Measurements from ENCODE around the gene B3GNT7. TPM values are rescaled to one million over a fixed set of nuclear protein-coding genes. Genes with fewer than 3 reads are reported as not detected.
A peak's percentile ranks its signal among the peaks of the same experiment; 100 is the strongest.

B3GNT7 gene
- total and polyA plus RNA-seq, 2 of the 8 experiments (the other 6 are each of a cell fraction or from before 2014, with no cell fraction given): 26.4 to 73.1 TPM

- peak overlapping the region; percentile 3 for H3K4ac ChIP-seq (replicated peaks; ENCODE audit: insufficient read length, low read depth, low read length)
- H3K23me2 ChIP-seq (ENCODE audit: low read depth, low read length): no peaks in the 10 kb centered on the region; the same call in 1 of the 2 replicates
- H3K36me3 ChIP-seq (ENCODE audit: control insufficient read depth in 2 of 4, insufficient read depth in 4 of 4, low read length in 3 of 4): no peaks in the 10 kb centered on the region
- no peaks in the 10 kb centered on the region for H3K79me1 ChIP-seq (ENCODE audit: low read depth, low read length)
- peak overlapping the region; percentile 97 for H2BK5ac ChIP-seq (ENCODE audit: low read depth, low read length)
- no peak overlapping the region for H3K56ac ChIP-seq (replicated peaks; ENCODE audit: insufficient read length, low read depth, low read length)
- H3K4me1 ChIP-seq (replicated peaks in 1 of 4; ENCODE audit: control insufficient read depth in 3 of 4, insufficient read depth in 4 of 4, low read length in 3 of 4): peaks cover 14 to 31% (median 23%) of the 10 kb centered on the region in 4 experiments
- no peak overlapping the region for H3K4me3 ChIP-seq (ENCODE audit: extremely low read depth in 1 of 4, insufficient read depth in 2 of 4, low read depth in 3 of 4, low read length in 4 of 4)
- FAIRE-seq (no peak), DNase-seq (ENCODE audit: low read depth in 1 of 2, low spot score in 2 of 2) (no peak)
- ChIA-PET POLR2A (ENCODE audit: partially characterized antibody) (interaction anchor here (0.6 to 20.1 kb wide), 14 partner anchors 9 to 451 kb away, joined by 3 to 235 read pairs (median 5); partner anchors contain the start of genes B3GNT7 and NCL), CTCF (ENCODE audit: partially characterized antibody) (interaction anchor here (0.8 to 32.5 kb wide), 25 partner anchors 5 to 230 kb away, joined by 3 to 617 read pairs (median 5); partner anchors contain the start of gene B3GNT7)
- peak overlapping the region; percentile 92; the same call in 1 of the 2 replicates for H2BK20ac ChIP-seq (ENCODE audit: low read length)
- H4K5ac ChIP-seq (ENCODE audit: insufficient read length, low read depth, low read length): peak overlapping the region; percentile 45
- H3K4me2 ChIP-seq (ENCODE audit: insufficient read depth in 1 of 2, low read depth in 2 of 2, low read length in 2 of 2): no peak overlapping the region
- no peak overlapping the region for H2AK5ac ChIP-seq (ENCODE audit: low read depth, low read length)
- H3K27me3 ChIP-seq (replicated peaks in 1 of 4; ENCODE audit: control insufficient read depth in 3 of 4, extremely low read depth in 1 of 4, insufficient read depth in 3 of 4, low read length in 3 of 4): no peaks in the 10 kb centered on the region
- H3K79me2 ChIP-seq (ENCODE audit: control insufficient read depth in 1 of 2, insufficient read depth in 2 of 2, low read length in 2 of 2): no peaks in the 10 kb centered on the region
- H3K9ac ChIP-seq (replicated peaks in 1 of 4; ENCODE audit: extremely low read depth in 1 of 4, low read depth in 3 of 4, low read length in 3 of 4): no peak overlapping the region
- H3K14ac ChIP-seq (ENCODE audit: insufficient read length): no peak overlapping the region
- H2BK12ac ChIP-seq (ENCODE audit: low read depth, low read length): peak overlapping the region; percentile 95; the same call in 1 of the 2 replicates
- H2BK15ac ChIP-seq (ENCODE audit: low read length): 0 out of 2 replicates have a peak overlapping the region, but pooled peaks have one; percentile 5
- no peak overlapping the region for H4K8ac ChIP-seq (ENCODE audit: extremely low read depth, insufficient read depth, low read length)
- peak overlapping the region; percentile 95 for H3K18ac ChIP-seq (ENCODE audit: extremely low read depth, low read length)
- H2BK120ac ChIP-seq (replicated peaks; ENCODE audit: low read depth, low read length): peak overlapping the region; percentile 93
- H3K27ac ChIP-seq (ENCODE audit: low read depth, low read length): peak overlapping the region; percentile 40; the same call in 1 of the 2 replicates
- H4K91ac ChIP-seq (replicated peaks; ENCODE audit: insufficient read length, low read length): peak overlapping the region; percentile 94
- no peak overlapping the region for H2AFZ ChIP-seq (ENCODE audit: low read length)
- WGBS, 2 experiments (ENCODE audit: extremely low coverage in 1 of 2, insufficient coverage in 1 of 2, insufficient read length in 1 of 2, insufficient replicate concordance in 2 of 2, low coverage in 1 of 2, low lambda C conversion rate in 2 of 2, missing lambda C conversion rate in 1 of 2): 93% methylated on average over 5 of the region's 5 CpGs; no CpG with 5 or more reads in 1 of the 2 experiments
- no peaks in the 10 kb centered on the region; a peak in 1 of 4 replicates for H3K9me3 ChIP-seq (ENCODE audit: insufficient read depth in 2 of 2, low read depth in 1 of 2, low read length in 1 of 2)
- H4K20me1 ChIP-seq (replicated peaks in 1 of 2; ENCODE audit: control insufficient read depth in 1 of 2, insufficient read depth in 2 of 2, low read length in 2 of 2): no peaks in the 10 kb centered on the region
- H3K23ac ChIP-seq (ENCODE audit: insufficient read length): no peak overlapping the region
- TF ChIP-seq CEBPB (IDR thresholded peaks at IDR 0.05; ENCODE audit: low read depth, low read length) (no peak), EZH2 (IDR thresholded peaks at IDR 0.05; ENCODE audit: low read depth, low read length, severe bottlenecking) (no peak), TEAD4 (IDR thresholded peaks at IDR 0.05; ENCODE audit: low read depth, low read length) (no peak), EP300 (IDR thresholded peaks at IDR 0.05; ENCODE audit: borderline replicate concordance in 1 of 2, low read depth in 2 of 2, low read length in 2 of 2) (no peak), RXRA (IDR thresholded peaks at IDR 0.05; ENCODE audit: insufficient read depth, low read depth, low read length) (no peak), NANOG (IDR thresholded peaks at IDR 0.05; ENCODE audit: insufficient read depth, low read depth, low read length, poor library complexity, severe bottlenecking) (no peak), CREB1 (IDR thresholded peaks at IDR 0.05) (no peak), POLR2AphosphoS5 (IDR thresholded peaks at IDR 0.05; ENCODE audit: low read depth, low read length) (no peak), POU5F1 (IDR thresholded peaks at IDR 0.05; ENCODE audit: low read depth, low read length) (no peak), SP1 (IDR thresholded peaks at IDR 0.05; ENCODE audit: low read depth, low read length) (no peak), YY1 (IDR thresholded peaks at IDR 0.05; ENCODE audit: low read depth, low read length) (no peak), JUND (IDR thresholded peaks at IDR 0.05; ENCODE audit: low read length) (no peak), KDM1A (IDR thresholded peaks at IDR 0.05; ENCODE audit: borderline replicate concordance, low read length) (no peak), JUN (IDR thresholded peaks at IDR 0.05; ENCODE audit: low read depth, low read length) (no peak), KDM5A (IDR thresholded peaks at IDR 0.05; ENCODE audit: low read length) (no peak)
Measured at GRCh38 chr2:231409776-231410175, 14.3 kb downstream of the B3GNT7 start.
